GM21723 (cell line): ENCODE results near the gene C6orf163.
A peak's percentile ranks its signal among the peaks of the same experiment; 100 is the strongest.
"Not testable (repeated sequence)": the region's sequence is repeated elsewhere in the genome, so short reads cannot be mapped to it uniquely, and the experiment has no call there.

ENCODE experiments used
- ATAC-seq: cut with Tn5 transposase; IDR thresholded peaks from one replicate; pipeline ENCODE4 v1.9.1; 2021; ENCODE audit warnings: mild to moderate bottlenecking, moderate library complexity; ENCODE audit not compliant: unreplicated experiment

Gene C6orf163

DNA sequence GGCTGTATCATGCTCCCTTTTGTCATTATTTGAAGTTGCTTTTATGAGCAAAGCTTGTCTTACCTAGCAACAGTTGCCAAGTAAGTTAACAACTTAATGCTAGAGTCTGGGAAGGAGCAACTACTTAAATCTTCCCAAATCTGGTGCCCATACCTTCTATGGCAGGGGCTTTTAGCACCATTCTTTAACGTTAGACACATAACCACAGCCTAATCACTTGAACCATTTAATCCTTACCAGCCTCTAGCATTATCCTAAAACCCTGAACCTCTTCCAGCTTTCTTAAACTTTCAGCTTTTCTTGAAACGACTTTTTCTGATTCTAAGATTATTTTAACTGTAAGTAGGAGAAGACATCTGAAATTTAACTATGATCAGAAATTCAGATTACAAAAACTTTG, at the start of gene C6orf163:
Gene C6orf163, plus strand, starts transcription at position 83 of the 400 bp plus-strand sequence. Its CDS starts 287 bp downstream, at position 370.
- no peak for ATAC-seq

DNA sequence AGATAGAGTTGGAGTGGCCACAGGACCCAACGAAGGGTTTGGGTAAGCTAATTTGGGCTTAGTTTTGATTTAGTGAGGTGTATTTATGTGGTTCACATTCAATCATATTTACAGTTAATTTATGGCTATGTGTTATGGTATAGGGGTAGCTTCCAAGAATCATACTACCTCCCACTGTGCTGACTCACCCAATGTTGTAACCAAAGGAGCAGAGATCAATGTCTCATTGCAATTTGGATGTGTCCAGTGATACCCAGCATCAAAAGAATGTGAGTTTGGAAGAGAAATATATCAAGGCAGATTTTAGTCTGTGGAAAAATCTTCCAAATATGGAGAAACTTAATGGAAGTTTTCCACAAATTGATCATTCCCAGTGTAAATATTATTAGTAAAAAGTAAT, 47.5 kb upstream of the C6orf163 start:
- ATAC-seq = no peak

DNA sequence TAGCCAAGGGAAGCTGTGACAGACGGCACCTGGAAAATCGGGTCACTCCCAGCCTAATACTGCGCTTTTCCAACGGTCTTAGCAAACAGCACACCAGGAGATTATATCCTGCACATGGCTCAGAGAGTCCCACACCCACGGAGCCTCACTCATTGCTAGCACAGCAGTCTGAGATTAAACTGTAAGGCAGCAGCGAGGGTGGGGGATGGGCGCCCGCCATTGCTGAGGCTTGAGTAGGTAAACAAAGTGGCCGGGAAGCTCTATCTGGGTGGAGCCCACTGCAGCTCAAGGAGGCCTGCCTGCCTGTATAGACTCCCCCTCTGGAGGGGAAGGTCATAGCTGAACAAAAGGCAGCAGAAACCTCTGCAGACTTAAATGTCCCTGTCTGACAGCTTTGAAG, 43.3 kb upstream of the C6orf163 start:
- ATAC-seq = not testable (repeated sequence)

DNA sequence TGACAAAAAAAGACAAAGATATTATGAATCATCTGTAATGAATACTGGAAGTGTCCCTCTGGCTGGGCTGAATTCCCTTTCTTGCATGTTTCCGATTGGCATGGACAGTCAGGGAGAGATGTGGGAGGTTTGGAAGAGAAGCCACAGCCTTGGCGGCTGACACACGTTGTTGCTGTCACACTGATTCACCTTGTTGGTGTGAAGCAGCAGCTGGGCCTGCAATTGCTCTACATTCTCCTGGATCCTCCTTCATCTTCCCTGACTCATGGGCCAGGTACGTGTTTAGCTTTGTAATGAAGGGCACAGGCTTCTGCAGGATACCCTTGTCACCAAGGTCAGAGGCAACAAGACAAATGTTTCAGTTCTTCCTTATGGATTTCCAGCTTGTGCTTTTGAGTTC, 35.6 kb upstream of the C6orf163 start:
- no peak for ATAC-seq

DNA sequence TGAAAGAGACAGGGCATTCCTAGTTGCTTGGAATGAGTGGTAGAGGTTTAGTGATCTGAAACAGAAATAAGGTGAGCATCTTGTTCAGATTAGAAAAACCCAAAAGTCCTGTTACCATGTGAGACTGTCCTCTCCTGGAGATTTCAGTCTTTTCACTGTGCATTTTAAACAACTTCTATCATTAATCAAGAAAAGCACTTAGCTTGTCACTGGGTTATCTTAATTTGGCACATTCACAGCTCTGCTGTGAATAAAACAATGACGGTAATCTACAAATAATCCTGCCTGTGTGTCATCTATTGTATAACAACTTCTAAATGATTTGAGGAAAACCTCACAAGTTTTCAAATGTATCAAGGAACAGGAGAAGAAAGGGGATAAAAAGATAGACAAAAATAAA, 31.8 kb upstream of the C6orf163 start:
- ATAC-seq = no peak

DNA sequence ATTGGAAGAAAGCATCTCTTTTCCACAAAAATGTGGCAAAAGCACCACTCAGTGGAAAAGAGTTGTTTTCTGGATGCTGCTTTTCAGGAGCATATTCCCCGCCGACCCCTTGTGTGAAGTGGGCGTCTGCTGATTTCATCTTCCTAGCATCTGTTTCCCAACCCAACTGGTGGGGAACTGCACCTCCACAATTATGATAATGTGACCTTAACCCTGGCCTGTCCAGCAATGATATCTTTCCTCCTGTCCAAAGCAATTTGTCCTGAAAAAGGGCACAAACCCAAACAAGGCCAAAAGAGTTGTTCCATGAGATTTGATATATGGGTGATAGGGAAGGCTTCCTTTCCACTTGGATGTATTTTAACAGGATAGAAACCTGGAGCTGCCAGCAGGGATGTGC, 29.5 kb upstream of the C6orf163 start:
- ATAC-seq = no peak

DNA sequence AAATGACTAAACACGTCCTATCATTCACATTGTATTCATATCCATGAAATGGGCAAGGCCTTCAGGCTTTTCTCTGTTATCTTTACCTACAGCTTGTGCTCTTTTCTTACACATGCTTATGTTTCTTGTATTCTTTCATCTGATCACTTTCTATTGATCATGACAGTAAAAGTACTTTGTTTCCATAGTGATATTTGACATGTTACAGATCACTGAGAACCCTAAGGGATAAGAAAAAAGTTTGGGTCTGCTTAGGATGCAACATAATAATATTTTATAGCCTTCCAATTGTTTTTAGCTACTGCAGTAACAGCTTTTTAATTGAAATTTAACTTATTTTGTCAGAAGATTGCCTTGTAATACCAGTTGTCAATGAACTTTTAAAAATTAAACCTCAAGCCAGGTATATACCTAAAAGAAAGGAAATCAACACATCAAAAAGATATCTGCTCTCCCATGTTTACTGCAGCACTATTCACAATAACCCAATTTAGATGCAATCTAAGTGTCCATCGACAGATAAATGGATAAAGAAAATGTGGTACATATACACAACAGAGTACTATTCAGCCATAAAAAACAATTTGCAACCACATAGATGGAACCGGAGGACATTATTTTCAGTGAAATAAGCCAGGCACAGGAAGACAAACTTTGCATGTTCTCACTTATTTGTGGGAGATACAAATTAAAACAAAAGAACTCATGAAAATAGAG, 25.2 kb upstream of the C6orf163 start:
- no peak for ATAC-seq

DNA sequence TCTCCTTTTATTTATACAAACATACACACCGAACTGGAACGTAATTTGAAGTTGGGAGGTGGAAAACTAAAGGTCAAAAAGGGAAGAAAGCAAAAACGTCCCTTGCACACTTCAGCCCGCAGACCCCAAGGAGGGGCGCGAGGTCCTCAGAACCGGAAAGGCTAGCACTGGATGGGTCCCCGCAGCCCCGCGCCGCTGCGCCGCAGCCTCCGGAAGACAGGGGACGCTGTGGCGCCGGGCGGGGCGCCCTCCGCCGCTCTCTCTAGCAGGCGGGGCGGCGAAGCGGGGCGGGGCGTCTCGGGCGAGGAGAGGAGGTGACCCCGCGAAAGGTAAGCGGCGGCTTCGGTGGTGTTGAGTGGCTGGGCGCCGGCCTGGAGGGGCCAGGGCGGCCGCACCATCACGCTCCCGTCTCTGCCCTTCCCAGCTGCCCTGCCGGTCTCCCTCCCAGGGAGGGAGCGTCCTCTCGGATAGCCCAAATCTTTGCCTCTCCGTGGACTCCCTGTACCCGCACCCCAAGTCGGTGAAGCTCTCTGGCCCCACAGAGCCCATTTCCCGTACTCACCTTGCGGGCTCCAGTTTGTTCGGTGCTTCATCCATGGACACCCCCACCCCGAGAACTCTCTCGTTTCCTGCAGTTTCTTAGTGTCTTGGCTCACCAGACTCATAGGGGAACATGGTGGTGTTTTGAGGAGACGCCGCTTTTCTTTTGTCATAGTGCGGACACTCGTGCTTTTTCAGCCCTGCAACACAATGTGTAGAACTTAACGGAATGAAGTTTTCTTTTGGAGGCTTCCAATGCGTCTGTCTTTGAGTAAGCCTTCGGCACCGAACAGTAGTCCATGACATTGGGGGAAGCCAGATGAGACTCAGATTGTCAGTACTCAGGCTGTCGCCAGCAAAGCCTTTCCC, 22.1 kb upstream of the C6orf163 start, which contains the start of gene SMIM8:
Gene SMIM8, plus strand, starts transcription at position 285 of the 909 bp plus-strand sequence. CDS start 14,444 bp downstream, outside the sequence.
- peak; percentile 99 for ATAC-seq

DNA sequence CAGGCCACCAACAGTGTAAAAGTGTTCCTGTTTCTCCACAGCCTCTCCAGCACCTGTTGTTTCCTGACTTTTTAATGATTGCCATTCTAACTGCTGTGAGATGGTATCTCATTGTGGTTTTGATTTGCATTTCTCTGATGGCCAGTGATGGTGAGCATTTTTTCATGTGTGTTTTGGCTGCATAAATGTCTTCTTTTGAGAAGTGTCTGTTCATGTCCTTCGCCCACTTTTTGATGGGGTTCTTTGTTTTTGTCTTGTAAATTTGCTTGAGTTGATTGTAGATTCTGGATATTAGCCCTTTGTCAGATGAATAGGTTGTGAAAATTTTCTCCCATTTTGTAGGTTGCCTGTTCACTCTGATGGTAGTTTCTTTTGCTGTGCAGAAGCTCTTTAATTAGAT, 20.7 kb upstream of the C6orf163 start:
- not testable (repeated sequence) for ATAC-seq

DNA sequence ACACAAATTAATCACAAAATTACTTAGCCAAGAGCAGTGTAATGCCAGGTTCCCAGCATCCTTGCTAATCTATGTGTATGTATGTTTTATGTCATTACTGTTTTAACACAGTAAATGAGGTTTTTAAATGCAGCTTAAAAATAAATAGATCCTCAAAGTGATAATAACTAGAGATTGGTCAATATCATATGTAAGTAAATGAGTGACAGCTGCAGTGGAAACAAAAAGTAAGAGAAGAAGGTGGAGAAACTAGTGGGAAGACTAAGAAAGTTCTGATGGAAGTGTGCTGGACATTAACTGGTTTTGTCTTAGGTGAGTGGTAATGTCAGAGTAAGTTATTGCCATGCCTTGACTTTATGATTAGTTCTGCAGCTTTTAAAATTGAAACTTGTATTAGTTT, 13.7 kb upstream of the C6orf163 start:
- ATAC-seq = no peak

DNA sequence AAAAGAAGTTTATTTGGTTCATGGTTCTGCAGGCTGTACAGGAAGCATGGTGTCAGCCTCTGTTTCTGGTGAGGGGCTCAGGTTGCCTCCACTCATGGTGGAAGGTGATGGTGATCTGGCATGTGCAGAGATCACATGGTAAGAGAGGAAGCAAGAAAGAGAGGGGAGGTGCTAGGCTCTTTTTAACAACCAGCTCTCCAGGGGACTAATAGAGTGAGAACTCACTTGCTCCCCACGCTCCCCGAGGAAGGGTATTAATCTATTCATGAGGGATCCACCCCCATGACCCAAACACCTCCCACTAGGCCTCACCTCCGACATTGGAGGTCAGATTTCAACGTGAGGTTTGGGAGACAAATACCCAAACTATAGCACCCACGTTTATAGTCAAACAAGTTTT, 11.6 kb upstream of the C6orf163 start:
- ATAC-seq = no peak

DNA sequence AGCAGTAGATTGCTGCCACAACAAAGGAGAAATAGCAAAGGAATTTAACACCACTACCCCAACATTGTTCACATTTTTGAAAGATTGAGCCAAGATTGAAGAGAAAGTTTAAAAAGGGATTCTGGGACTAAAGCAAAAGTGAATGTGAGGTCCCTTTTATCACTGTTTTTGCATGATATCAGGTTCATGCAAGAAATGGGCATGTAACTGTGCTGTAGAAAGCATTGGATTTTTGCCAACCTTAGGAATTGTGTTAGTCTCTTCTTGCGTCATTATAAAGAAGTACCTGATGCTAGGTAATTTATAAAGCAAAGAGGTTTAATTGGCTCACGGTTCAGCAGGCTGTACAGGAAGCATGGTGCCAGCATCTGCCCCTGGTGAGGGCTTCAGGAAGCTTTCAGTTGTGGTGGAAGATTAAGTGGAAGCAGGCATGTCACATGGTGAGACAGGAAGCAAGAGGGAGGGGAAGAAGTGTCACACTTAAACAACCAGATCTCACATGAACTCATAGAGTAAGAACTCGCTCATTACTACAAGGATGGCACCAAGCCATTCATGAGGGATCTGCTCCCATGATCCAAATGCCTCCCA, 10.9 kb upstream of the C6orf163 start:
- ATAC-seq = no peak

DNA sequence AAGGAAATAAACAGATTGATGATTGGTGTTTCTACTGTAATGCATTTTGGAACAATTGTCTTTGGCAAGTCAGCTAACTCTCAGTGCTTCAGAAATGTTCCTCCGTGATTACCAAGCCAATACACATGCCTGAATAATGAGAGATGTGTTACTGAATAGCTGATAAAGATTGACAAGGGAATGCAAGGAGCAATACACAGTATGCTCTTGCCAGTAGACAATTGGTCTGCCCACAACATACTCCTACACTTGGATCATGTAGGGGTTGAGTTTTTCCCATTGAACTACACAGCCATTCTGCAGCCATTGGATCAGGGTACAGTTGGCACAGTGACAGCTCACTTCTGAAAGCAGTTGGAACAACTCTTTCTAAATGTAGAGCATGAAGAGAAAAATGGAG, 9.9 kb upstream of the C6orf163 start:
- no peak for ATAC-seq

DNA sequence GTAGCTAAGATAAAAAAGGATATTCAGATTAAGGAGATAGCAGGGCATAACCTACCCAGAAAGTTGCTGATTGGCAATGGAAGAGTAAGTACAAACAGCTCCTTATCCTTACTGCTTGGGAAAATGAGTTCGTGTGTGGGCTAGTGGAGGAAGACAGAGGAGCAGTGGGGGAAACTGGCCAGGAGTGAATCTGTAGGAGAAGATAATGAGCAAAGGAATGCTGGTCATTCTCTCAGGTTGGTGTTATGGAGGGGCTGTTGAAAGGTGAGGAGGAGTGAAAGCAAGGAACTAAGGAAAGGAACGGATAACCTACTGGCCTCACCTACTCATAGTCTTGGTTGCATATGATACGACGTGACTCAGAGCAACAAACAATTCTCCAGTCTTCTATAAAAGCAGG, 8.2 kb upstream of the C6orf163 start:
- no peak for ATAC-seq

DNA sequence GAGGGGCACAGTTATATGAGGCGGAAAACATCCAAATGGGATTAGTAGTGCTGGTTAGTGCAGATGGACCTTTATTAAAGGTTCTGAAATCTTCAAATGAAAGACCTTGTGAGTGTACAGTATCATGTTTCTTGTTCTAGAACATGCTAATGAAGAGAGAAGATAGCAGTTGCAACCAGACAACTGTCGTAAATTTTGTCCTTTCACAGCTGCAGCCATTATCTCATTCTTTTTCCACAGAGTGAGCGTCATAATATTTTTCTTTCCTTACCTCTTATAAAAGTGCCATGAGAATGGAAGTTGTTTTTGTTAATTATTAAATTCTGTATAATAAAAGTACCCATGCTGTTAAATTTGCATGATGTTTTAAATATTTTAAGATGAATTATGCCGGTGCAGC, 4.4 kb upstream of the C6orf163 start:
- no peak for ATAC-seq

DNA sequence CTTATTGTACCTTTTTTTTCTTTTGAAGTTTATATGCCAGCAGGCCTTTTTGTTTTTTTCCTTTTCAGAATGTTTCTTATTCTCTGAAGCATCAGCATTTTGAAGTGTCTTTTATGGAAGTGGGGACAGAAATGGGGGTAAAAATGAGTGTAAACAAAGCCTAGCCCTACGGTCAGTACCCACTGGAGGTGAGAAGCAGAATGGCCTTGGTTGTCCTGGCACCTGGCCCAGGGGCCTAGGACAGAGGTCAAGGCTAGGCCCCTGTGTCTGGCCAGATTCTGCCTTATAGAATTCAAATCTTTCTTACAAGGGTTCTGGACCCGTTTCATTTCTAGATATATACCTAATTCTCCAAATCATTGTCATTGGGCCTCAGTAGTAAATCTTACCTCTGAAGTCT, 3.5 kb upstream of the C6orf163 start:
- ATAC-seq = no peak

DNA sequence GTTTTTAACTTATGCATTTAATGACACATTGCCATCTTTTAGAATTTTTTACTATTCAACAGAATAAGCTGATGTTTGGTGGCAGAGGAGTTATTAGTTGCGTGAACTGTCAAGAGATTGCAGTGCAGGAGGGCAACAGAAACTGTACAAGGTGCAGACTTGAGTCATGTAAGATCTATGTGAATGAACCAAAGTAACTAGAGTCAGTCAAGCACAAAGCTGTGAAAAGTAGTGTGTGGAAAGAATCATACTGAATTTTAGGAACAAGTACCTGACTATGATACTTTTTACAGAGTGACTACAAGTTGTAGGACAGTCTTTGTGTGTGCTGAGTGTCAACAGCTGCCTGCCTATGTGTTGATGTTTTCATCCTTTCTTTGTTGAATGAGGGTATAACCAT, 2.7 kb upstream of the C6orf163 start:
- peak; percentile 90 for ATAC-seq

DNA sequence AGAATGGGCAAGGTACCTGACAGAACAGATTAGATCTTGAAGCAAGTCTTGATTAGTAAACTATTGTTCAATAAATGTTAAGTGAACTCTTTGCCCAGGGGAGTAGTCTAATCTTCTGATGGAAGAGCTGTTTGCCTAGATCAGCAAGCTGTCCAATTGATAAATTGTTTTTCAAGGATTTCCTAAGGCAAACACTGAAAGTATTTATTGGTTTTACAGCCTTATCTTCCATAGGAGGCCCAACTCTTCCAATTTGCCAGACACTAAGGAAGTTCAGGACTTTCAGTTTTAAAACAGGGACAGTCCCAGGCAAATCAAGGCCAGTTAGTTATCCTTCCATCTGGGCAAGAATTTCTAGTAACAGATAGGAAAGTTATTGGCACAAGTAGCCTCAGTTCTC, 1.8 kb upstream of the C6orf163 start:
- ATAC-seq = no peak

DNA sequence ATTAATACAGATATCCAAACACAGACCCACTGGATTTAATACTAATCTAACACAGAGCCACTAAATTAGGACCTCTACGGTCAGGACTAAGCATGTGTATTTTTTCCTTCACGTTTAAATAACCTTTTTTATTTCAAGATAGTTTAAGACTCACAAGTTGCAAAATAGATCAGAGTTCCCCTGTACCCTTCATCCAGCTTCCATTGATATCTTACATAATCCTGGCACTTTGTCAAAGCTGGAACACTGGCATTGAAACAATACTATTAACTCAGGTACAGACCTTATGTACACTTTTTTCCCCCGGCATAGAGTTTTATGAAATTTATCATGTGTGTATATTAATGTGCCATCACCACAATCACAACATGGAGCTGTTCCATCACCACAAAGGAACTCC, 2.1 kb downstream of the C6orf163 start:
- ATAC-seq = no peak

DNA sequence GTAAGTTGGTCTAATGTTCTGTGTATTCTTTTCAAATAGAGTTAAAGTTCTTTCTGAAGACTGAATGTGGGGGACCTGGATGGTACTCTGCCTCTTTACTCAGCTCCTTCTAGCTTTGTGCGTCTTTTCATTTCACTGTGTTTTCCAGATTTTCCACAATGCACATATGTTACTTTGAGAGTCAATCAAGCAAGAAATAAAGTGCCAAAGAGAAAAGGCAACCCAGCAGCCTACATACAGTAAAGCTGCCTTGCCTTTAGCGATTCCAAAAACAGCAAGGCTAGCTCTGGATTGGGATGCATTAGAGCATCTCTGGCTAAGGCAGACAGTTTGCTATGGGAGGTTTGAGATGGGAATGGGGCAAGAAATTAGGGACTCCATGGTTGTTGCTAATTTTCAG, 5.3 kb downstream of the C6orf163 start:
- no peak for ATAC-seq

DNA sequence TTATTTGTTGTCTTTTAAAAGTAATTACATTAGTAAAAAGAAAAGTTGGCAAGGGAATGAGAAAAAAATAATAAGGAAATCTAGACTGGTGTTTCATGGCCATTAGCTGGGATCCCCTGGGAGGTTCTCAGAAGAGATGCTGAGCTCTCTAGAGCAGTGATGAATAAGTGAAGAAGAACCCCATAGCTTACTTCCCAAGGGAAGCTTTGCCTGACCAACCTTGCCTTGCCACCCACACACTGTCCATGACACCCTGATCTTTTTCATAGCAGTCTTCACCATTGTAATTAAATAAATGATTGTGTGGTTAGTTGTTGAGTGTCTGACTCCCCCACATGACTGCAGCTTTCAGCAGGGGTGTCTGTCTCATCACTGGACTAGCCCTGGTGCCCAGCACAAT, 5.9 kb downstream of the C6orf163 start:
- no peak for ATAC-seq

DNA sequence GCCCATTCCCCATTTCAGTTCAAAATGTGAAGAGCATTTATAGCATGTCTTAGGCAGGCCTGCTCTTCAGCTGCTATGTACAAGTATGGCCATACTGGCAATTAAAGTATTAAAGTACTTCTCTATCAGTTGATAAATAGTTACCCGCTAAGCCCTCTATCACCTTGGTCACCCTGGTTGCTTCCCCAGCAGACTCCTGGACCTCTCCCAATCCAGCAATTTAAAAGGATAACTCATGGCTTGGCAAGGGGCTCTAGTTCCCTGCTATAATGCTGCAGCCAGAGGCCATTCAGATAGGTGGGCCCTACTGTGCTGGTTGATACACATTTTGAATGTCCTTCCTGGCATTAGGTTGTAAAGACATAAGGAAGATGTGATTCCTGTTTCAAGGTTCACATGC, 7.0 kb downstream of the C6orf163 start:
- ATAC-seq = no peak
